GM21723 (cell line): ENCODE measurements around the gene TP53BP2.
"Not testable (repeated sequence)": the region's sequence is repeated elsewhere in the genome, so short reads cannot be mapped to it uniquely, and the experiment has no call there.

Source experiments
- ATAC-seq: cut with Tn5 transposase; IDR thresholded peaks from one replicate; pipeline ENCODE4 v1.9.1; 2021; ENCODE audit warnings: mild to moderate bottlenecking, moderate library complexity; ENCODE audit not compliant: unreplicated experiment

Gene TP53BP2

DNA sequence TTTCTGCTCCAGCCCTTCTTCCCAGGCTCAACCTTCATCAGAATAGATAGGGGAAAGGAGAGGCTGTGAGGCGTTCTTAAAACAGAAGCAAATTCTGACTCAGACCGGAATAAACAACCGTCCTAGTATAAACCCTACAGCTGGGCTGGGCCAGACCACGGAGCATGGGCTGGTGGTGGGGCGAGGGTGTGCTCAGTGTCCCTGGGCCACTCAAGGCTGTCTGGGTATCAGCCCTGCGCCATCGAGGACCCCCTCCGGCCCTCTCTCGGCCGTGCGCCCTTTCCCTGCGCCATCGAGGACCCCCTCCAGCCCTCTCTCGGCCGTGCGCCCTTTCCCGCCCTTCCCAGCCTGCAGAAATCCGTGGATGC lies 97.4 kb downstream of the TP53BP2 start:
- ATAC-seq, result peak; percentile 63

DNA sequence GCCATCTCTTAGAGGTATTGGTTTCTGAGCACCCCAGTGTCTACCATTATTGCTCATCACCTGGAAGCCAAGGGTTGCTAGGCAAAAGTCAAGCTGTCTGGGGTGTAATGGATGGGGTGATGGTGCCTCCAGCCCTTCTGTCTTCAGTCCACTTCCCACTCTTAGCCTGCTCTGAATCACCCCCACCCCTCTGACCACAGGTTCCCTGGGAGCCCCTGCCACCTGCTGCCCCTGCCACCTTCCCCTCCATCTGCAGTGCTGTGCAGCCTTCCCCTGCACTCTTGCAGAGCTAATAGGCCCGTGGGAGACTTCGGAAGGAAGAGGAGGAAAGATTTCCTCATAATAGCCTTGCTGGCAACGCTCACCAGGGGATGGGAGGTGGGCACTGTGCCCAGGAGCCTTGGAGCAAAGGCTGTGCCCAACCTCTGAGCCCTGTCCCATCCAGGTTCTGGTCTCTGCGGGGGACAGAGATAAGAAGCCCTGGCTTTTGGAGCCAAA lies 97.9 kb downstream of the TP53BP2 start:
- no peak for ATAC-seq

DNA sequence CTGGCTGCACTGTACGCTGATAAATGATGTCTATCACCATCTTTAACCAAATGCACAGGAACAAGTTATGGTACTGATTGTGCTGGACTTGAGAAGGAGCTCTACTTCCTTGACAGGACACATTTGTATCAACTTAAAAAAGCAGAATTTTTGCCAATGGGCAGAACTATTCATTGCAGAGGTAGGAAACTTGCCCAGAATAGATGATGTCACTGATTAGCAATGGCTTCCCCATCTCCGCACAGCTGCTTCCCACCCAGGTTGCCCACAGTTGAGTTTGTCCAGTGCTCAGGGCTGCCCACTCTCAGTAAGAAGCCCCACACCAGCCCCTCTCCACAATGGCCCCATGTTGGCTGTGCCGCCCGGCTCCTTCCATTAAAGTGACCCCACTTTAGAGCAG lies 100.0 kb downstream of the TP53BP2 start:
- no peak for ATAC-seq

DNA sequence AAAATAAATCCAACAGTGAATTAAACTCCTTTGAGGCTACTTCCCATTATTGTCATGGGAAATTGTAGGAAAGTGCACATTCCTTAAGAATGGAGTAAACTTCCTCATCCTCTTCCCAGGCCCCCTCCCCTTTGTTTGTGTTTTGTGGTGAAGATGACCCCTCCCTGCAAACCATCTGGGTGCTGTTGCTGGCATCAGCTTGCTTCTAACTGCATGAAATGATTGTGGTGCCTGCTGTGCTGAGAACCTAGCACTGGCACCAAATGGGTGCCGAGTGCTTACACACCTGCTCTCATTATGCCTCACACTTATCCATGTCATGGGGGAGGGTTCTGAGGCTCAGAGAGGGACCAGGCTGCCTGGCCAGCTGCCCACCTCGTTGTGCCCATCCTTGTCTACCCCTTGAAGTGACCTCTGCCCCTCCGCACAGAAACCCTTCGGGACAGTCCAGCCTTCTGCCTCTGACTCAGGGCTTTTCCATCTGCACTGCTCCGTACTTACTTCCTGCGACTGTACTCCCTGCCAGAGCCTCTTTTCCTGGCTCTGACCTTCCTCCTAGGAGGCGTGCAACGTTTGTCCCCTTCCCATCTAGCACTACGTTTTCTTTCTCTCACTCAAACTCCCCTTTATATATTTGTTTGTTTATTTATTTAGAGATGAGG lies 102.8 kb downstream of the TP53BP2 start:
- no peak for ATAC-seq

DNA sequence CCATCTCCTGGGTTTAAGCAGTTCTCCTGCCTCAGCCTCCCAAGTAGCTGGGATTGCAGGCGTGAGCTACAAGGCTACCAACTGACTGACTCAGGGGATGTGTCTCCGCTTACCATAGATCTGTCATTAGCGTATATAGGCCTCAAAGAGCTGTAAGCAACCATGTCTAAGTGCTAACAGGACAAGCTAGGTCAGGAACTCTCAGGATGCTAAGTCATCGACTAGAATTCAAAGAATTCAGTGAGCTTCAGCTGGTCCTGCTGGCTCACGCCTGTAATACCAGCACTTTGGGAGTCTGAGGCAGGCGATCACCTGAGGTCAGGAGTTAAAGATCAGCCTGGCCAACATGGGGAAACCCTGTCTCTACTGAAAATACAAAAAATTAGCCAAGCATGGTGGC lies 103.9 kb downstream of the TP53BP2 start:
- no peak for ATAC-seq

DNA sequence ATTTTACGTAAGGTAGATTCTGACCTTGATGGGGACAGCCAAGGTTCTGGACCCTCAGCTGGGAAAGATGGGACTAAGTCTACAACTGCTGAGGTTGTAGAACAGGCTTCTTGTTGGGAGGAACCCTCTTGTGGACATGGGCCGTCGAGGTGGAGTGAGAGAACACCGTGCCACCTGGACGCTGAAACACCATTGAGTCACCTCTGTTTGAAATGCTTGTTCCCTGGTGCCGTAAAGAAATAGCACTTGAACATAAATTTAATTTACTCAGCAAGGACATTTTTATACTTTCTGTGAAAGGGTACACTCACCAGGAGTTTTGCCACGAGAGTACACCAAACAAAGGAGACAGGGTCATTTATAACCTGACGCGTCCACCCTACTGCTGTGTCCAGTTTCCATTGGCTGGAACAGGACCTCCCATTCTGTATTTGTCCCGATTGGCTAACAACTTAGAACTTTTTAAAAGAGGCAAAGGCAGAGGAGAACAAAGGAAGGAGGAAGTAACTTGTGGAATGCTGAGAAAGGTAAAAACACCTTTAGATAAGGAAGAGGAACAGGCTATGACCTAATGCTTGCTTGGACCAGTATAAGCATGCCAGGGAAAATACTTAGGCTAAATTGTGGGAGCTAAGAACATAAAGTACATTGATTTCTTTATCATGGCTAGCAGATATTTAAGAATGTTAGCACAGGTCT lies 105.6 kb downstream of the TP53BP2 start:
- ATAC-seq, result not testable (repeated sequence)

DNA sequence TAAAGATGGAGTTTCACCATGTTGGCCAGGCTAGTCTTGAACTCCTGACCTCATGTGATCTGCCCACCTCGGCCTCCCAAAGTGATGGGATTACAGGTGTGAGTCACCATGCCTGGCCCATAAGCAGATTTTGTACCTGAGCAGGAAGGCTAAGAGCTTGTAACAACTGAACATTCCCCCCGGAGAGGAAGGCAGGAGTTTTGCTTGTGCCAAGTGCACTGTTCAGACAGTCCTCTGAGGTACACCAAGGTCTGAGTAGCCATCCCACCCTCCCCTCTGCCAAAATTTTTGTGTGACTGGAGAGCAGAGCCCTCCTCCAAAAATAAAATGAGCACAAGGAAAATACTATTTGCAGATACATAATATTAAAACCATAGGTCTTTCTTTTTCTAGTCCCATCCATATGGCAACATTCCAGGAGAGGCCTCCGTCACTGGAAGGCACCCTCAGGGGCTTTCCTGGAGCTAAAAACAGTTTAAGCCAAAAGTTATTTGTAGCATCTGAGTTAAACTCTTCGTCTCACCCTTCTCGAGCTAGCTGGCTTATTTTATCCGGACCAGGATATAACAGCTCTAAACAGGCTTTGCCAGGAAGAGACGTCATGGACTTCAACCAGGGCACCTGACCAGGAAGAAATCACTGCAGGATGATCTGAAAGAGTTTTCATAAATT lies 106.2 kb downstream of the TP53BP2 start:
- ATAC-seq, result no peak

DNA sequence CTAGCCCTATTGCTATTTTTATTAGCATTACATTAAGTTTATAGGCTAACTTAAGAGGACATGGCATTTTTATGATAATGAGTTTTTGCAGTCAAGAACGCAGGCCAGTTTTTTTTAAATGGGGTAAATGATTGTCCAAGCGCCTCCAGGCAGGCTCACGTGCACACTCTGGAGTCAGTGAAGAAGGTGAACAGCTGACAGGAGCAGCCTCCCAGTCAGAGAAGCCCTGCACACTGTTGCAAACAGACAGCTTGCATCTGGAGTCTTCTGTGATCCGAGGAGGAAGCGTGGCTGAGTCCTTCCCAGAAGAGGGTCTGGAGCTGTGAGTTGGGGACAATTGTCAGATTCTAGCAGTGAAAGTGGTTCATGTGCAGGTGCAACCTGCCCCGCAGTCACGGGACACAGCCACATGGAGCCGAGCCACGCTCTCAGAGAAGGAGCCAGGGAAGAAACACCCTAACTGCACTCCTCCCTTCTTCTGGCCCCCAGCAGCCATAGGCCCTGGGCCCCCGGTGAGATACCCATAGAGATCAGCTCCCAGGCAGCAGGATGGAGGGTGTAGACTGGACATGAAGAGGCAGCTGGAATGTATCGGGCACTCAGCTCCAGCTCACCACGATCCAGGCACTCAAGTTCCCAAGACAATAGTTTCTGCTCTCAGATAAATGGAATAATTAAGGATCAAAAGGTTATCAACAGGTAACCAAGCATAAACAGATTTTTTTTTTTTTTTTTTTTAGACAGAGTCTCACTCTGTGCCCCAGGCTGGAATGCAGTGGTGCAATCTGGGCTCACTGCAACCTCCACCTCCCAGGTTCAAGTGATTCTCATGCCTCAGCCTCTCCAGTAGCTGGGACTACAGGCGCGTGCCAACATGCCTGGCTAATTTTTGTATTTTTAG lies 107.0 kb downstream of the TP53BP2 start:
- no peak for ATAC-seq

DNA sequence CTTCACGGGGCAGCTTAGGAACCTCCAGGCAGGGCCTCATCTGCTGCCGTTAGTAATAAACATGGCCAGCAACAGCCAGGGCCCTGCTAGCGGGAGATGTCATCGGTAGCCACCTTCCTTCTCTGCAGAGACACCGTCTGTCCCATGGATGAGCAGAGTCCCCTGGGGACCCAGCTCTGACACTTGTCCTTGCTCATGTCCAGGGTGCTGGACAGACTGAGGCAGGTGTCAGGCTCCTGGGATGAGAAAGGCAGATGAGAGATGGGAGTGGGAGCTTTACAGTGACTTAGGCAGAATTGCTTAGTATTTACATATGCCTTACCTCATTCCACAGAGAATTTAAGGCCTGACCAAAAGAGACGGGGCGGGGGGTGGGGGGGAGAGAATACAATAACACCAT lies 108.4 kb downstream of the TP53BP2 start:
- ATAC-seq, result no peak

DNA sequence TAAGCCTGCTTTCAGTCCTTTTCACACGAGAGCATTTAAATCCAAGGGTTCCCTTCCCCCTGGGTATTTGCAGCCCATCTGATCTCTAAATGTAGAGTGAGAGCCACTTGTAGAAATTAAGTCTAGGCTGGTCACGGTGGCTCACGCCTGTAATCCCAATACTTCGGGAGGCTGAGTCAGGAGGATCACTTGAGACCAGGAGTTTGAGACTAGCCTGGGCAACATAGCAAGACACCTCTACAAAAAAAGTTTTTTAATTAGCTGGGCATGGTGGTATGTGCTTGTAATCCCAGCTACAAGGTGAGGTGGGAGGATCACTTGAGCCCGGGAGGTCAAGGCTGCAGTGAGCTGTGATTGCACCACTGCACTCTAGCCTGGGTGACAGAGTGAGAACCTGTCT lies 109.1 kb downstream of the TP53BP2 start:
- not testable (repeated sequence) for ATAC-seq

DNA sequence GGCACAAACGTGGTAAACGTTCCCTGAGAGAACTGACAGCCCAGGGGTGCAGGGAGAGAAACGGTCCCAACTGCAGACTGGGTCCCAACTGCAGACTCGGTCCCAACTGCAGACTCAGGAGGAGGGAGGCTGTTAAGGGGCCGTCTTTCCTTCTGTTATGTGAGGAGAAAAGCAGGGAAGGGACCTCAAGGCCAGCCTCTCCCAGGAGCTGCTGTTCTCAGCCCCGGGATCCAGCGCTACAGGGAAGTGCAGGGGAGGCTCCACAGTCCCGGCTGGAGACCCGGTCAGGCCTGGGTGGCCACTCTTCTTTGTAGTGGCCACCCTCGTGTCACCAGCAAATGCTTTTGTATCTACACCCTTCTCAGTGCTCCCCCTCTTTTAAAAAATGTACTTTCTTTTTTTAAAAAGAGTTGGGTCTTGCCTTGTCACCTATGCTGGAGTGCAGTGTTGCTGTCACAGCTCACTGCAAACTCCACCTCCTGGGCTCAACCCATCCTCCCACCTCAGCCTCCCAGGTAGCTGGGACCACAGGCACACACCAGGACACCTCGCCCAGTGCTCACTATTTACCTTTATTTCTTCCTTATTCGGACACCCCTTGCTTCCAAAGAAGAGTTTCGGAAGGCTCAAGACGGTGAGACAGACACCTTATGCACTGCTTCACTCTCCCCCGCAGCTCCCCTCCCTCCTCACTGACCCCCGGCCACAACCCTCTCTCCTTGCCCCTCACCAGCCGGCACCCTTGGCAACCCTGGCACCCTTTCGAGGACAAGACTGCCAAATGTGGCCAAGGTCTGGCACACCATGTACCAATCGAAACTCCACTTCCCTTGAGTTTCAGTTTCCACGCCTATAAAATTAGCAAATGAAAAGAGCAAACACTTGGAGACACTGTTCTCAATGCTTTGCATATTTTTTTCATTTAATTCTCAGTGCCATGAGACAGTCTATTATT lies 111.6 kb downstream of the TP53BP2 start:
- no peak for ATAC-seq

DNA sequence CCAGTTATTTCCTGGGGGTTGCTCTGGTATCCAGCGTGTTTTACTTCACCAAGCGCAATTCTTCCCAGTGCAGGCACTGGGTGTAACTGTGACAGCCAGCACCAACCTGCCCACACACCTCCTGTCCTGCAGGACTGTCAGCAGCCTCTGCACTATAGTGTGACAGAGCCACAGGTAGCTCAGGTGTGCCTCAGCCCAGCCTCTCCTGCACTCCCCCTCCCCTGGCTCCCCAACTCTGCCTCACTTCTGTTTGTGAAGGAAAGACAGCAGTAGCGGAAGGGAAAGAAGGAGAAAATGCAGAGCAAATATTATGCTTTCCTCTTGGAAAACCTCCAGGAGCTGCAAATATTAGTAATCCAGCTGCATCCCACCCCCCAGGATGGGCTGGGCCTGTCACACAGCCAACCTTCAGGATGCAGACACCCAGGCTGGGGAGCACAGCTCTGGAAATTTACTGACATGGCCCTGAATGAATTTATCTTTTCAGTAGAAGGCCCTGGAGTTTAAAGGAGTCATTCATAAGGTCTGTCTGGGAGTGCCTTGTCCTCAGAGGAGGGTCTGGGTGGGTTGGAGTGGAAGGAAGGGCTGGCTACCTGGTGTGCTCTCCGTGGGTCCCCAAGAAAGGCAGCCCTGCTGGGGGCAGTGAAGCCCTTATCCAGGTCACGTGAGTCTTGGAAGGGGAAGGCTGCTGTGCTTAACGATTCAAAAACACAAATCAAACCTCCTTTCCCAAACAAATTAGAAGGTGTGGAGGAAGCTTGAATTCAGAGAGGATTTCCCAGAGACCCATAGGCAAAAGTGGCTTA lies 112.6 kb downstream of the TP53BP2 start:
- ATAC-seq, result no peak

DNA sequence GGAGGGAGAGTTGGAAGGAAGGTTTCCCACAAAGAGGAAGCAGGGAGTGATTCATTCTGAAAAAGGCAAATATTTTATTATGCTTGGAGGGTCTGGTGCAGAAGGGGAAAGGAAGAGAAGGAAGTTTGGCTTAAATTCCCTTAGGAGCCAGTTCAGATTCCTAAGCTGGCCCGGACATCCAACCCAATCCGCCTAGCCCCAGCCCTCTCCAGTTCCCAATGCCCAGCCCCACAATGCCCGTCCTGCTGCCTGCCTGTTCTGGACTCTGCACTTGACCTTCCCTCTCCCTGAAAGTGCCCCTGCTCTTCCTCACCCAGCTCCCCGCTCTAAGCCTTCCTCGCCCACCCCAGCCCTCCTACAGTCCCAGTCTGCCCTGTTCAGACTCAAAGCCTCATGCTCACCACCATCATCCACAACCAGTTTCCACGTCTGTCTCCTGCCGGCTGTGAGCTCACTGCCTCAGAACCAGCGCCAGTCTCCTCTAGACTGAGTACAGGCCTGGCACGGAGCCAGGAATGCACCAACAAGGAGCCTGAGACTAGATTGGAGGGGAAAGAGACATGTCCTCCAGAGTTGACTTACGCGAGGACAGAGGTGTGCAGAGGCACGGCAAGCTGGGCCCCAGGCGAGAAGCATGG lies 114.5 kb downstream of the TP53BP2 start:
- ATAC-seq, result no peak

DNA sequence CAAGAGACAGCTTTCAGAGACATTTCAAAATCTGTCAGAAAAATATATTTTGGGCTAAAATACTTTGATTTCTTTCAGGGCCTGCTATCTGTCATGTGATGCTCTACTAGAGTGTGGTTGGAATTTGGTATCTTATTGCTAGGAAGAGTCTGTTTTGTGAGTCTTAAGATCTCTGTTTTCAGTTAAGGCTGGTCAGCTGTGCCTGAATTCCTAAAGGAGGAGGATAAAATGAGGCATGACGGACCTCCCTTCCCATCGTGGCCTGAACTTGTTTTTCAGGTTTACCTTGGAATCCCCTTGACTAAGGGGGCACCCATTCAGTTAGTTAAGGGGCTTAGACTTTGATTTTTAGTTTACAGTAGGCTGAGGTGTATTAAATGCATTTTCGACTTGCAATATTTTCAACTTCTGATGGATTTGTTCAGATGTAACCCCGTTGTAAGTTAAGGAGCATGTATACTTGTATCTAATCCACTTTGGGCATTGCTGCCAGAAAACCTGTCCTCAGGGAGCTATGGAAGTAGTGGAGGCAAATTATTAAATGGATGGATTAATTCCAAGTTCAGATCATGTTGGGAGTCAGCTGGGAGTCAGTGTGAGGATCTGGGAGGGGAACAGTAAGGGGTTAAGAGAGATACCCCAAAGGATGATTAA lies 115.1 kb downstream of the TP53BP2 start:
- ATAC-seq, result no peak

DNA sequence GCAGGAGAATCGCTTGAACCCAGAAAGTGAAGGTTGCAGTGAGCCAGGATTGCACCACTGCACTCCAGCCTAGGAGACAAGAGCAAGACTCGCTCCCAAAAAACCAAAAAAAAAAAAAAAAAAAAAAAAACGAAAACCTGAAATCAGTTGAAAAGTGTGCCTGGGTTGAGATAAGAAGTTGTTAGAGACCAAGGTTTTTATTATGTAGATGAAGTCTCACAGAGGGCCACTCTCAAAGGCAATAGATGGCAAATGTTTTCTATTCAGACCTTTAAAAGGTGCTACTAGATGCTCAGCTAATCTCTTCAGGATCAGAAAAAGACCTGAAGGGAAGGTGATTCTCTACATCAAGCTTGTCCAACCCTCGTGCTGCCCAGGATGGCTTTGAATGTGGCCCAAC lies 115.8 kb downstream of the TP53BP2 start:
- ATAC-seq, result no peak
